GM10266 (cell line): ENCODE data around the gene KLK6.

Experiments used
- DNase-seq: peaks from one replicate; pipeline ENCODE4 v3.0.0; 2012; ENCODE audit errors: extremely low spot score
- TF ChIP-seq, protein P1 (sequence below): IDR thresholded peaks from 2 replicates; pipeline ENCODE4 v1.5.1; 2012; ENCODE audit warnings: mild to moderate bottlenecking, low read depth; ENCODE audit not compliant: control insufficient read depth, insufficient read depth; ENCODE audit errors: missing control alignments

Gene KLK6

DNA sequence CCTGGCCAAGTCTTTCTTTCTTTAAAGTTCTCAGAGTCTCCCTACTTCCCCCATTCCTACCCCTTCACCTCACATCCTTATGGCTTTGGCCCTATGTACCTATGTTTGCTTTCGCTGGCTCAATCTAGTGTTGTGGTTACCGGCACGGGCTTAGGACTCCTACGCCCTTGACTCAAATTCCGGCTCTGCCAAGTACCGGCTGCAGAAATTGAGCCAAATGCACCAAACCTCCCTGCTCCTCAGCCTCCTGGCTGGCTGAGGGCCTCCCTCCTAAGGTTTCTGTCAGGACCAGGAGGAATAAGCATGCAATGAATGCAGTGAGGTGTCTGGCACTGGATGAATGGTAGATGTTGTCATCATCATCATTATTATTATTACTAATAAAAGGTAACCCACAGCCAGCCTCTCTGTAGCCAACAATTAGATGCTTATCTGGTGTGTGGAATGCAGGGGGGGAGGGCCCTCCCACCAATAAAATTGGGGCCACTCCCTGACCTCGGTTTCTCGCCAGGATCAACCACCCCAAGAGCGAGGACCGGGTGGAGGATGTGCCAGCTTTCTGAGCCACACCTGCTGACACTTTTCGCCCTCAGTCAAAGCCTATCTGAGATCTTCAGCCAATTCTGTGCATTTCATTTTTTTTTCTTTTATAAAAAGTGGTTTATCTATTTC is 37.2 kb downstream of the KLK6 start:
- no peak for DNase-seq
- TF ChIP-seq, protein P1, sequence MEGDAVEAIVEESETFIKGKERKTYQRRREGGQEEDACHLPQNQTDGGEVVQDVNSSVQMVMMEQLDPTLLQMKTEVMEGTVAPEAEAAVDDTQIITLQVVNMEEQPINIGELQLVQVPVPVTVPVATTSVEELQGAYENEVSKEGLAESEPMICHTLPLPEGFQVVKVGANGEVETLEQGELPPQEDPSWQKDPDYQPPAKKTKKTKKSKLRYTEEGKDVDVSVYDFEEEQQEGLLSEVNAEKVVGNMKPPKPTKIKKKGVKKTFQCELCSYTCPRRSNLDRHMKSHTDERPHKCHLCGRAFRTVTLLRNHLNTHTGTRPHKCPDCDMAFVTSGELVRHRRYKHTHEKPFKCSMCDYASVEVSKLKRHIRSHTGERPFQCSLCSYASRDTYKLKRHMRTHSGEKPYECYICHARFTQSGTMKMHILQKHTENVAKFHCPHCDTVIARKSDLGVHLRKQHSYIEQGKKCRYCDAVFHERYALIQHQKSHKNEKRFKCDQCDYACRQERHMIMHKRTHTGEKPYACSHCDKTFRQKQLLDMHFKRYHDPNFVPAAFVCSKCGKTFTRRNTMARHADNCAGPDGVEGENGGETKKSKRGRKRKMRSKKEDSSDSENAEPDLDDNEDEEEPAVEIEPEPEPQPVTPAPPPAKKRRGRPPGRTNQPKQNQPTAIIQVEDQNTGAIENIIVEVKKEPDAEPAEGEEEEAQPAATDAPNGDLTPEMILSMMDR: no peak

DNA sequence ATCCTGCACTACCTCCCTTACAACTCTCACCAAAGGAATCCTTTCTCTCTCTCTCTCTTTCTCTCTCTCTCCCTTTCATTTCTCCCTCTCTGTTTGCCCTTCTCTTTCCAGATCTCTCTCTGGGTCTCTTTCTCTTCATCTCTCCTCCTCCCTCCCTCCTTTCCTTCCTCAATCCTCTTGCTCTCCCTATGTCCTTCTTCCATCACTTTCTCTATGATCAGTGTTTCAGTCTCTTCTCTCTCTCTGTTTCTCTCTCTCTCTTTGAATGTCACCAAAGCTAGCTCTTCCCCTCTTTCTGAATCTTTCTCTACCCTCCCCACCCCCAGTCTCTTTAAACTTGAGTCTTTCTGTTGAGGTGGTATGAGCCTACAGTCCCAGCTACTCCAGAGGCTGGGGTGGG is 38.4 kb downstream of the KLK6 start:
- TF ChIP-seq, protein P1: no peak
- DNase-seq: no peak

DNA sequence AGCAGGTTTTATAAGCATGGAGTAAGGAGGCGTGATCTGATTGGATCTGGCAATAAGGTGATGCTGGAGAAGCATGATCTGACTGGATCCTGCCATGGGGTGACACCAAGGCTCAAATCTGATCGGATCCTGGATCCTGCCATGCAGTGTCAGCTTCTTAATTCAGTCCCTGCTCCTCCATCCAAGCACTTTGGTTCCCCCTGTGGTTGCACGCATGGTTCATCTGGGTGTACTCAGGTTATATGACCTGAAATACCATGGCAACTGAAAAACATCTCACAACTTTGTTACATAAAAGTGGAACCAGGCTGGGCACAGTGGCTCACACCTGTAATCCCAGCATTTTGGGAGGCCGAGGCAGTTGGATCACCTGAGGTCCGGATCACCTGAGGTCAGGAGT is 40.6 kb downstream of the KLK6 start:
- TF ChIP-seq, protein P1: no peak
- no peak for DNase-seq

DNA sequence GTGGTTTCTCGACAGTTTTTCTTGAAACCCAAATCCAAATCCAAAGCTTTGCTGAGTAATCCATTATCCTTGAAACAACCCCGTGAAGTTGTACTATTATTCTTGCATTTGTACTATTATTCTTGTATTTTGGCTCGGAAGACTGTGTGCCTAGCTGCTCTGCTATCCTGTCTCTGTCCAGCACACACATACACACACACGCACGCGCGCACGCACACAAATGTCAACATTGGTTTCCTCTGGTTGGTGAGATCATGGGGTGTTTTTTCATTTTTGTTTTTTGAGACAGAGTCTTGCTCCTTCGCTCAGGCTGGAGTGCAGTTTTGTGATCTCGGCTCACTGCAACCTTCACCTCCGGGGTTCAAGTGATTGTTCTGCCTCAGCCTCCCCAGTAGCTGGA is 43.2 kb downstream of the KLK6 start:
- TF ChIP-seq, protein P1: no peak
- no peak for DNase-seq

DNA sequence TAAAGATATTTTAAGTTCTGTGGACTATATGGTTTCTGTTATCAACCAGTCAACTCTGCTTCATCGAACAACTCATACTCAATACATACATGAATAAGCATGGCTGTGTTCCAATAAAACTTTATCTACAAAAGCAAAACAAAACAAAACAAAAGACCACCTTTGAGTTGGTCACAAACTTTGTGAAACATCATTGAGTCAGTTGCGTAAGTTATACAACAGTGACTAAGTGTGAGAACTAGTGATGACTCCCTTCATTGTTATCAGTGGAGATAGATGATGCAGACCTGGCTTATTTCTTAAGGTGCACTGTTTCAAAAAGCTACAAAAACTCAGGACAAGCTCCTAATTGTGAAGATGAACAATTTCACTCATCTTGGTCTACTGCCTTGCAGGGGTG is 43.7 kb downstream of the KLK6 start:
- TF ChIP-seq, protein P1: no peak
- no peak for DNase-seq

DNA sequence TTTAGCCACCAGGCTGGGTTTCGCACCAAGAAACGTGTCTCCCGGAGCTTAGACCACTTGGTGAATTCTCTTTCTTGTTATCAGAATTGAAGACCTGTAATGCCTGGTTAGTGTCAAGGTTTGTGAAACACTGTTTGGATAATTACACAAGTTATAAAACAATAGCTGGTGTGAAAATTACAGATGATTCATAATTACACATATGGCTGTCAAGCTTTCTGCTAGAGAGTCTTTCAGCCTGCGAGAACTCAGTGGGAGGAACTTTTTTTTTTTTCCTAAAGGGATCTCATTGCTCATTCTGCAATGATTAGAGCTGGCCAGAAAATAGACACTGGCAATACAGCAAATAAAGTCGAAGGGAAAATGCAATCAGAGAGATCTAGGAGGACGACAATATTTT is 44.8 kb downstream of the KLK6 start:
- TF ChIP-seq, protein P1: no peak
- no peak for DNase-seq

DNA sequence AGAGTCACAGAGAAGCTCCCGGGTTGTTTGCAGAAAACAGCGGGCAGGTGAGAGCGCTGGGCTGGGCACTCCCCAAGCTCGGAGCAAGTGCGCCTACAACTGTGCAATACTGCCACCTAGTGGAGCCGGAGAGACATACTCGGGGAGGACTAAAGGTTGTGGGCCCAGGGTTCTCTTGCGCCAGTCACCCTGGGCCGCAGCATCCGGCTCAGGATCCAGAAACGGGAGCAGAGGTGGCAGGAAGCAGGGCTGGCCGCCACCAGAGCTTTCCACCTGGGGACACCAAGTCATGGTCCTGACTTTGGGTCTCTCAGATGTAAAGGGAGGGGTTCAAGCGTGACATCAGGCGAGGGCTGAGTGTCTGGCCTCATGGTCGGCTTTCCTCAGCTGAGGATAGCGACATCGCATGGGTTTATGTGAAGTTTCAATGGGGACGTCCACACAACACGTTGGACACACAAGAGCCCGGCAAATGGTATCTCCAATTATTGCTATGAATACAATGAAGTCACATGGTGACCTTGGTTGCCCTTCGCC is 47.0 kb downstream of the KLK6 start:
- TF ChIP-seq, protein P1: peak; percentile 92
- peak; percentile 84 for DNase-seq
